HAP-1 (cell line): Measurements from ENCODE around the gene PGM2L1.
"Not testable (repeated sequence)": the region's sequence is repeated elsewhere in the genome, so short reads cannot be mapped to it uniquely, and the experiment has no call there.

Source experiments
- DNase-seq, 2 experiments: peaks; one replicate each; pipeline ENCODE4 v3.0.0-alpha.2; 2016 to 2020; ENCODE audit warnings: low spot score in 2 of 2
- H3K27me3 ChIP-seq: fragments of 250-450 bp; sonication (Bioruptor Pico); 2 replicates; pipeline ENCODE4 v1.5.1; 2020; ENCODE audit warnings: low read depth, mild to moderate bottlenecking, moderate library complexity
- H3K36me3 ChIP-seq: fragments of 250-450 bp; sonication (Bioruptor Pico); replicated peaks from 2 replicates; pipeline ENCODE4 v1.5.1; 2020; ENCODE audit warnings: mild to moderate bottlenecking
- H3K4me1 ChIP-seq: fragments of 250-450 bp; sonication (Bioruptor Pico); 2 replicates; pipeline ENCODE4 v1.5.1; 2020; ENCODE audit warnings: mild to moderate bottlenecking
- H3K4me3 ChIP-seq: fragments of 250-450 bp; sonication (Bioruptor Pico); 2 replicates; pipeline ENCODE4 v1.5.1; 2020; ENCODE audit warnings: mild to moderate bottlenecking, moderate library complexity
- H3K9me3 ChIP-seq: fragments of 250-450 bp; sonication (Bioruptor Pico); 2 replicates; pipeline ENCODE4 v1.5.1; 2020; ENCODE audit warnings: mild to moderate bottlenecking, moderate library complexity
- in situ Hi-C: fragments of 300-500 bp; cut with MboI; formaldehyde crosslinking; loops from 3 replicates; pipeline ENCODE4 v1.14.3; 2020; ENCODE audit warnings: low sequenced_read_pairs, inconsistent platforms, mixed read lengths

Gene PGM2L1

DNA sequence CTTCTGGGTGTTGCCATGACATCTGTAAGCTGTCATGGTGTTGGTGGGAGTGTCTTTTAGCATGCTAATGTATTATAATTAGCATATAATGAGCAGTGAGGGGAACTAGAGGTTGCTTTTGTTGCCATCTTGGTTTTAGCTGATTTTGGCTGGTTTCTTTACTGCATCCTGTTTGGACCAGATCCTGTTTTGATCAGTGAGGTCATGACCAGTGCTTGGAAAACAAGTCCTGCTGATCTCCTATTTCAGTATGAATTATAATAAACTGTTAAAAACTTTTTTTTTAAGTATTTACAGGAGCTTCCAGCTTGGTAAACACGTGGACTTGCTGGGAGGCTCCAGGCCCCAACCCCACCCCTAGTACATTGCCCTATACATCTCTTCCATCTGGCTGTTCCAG, 56.3 kb downstream of the PGM2L1 start:
- Histone ChIP-seq H3K36me3 (no peaks in the 10 kb centered on the region), H3K4me3 (no peak overlapping the region), H3K4me1 (no peaks in the 10 kb centered on the region), H3K9me3 (no peaks in the 10 kb centered on the region), H3K27me3 (no peaks in the 10 kb centered on the region)
- in situ Hi-C loops: no loop called here
- DNase-seq: no peak

DNA sequence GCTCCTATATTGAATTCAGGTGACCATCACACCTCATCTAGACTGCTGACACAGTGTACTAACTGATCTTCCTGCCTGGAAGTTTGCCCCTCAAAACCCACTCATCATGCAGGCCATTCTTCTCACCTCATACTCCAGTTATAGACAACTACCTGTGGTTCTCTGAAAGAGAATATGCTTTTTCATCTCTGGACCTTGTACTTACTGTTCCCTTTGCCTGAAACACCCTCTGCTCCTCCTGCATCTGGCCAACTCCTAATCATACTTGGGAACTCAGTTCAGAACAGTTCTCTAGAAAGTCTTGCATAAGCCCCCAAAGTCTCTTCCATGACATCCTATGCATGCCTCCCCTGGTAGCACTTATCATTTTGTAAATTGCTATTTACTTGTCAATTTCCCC, 58.6 kb downstream of the PGM2L1 start:
- H3K27me3 ChIP-seq: no peaks in the 10 kb centered on the region
- no peak overlapping the region for H3K4me3 ChIP-seq
- H3K9me3 ChIP-seq: no peaks in the 10 kb centered on the region
- no peaks in the 10 kb centered on the region for H3K36me3 ChIP-seq
- H3K4me1 ChIP-seq: no peaks in the 10 kb centered on the region
- no peak for DNase-seq
- in situ Hi-C loops: no loop called here

DNA sequence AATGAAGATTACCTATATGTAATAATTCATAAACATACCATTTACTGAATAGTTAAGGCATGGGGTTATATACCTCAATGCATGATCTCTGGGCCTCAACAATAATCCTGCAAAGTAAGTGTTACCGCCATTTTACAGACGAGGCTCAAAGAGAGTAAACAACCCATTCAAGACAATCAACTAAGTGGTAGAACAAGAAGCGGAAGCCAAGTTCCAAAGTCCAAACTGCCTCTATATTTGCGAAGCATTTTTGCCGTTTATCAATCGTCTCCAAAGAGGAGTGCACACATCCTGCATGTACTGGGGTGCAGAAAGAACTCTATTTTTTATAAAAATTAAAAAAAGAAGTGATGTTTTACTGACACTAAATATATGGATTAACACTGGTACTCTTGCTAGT, 59.3 kb downstream of the PGM2L1 start:
- Histone ChIP-seq H3K9me3 (no peaks in the 10 kb centered on the region), H3K4me3 (no peak overlapping the region), H3K4me1 (no peaks in the 10 kb centered on the region), H3K36me3 (no peaks in the 10 kb centered on the region), H3K27me3 (no peaks in the 10 kb centered on the region)
- in situ Hi-C loops: no loop called here
- DNase-seq: no peak

DNA sequence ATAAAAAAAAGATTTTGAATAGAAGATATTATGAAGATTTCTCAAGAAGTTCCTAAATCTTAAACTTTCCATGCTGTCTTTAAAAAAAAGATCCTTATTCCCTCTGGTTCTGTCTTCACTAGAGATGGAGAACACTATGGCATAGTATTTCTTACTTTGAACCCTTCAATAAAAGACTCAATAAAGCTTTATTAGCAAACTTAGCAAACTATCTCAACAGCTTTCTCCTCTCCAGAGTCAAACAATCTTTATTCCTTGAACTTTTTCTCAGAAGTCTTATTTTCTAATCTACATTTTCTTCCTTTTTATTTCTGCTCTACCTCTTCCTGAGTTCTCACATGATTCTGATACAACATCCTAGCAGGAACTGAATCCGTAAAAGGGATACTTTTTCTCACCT, 65.0 kb downstream of the PGM2L1 start:
- no peaks in the 10 kb centered on the region for H3K27me3 ChIP-seq
- no peaks in the 10 kb centered on the region for H3K36me3 ChIP-seq
- H3K9me3 ChIP-seq: no peaks in the 10 kb centered on the region
- no peak for DNase-seq
- H3K4me3 ChIP-seq: no peak overlapping the region
- no peaks in the 10 kb centered on the region for H3K4me1 ChIP-seq
- in situ Hi-C loops: no loop called here

DNA sequence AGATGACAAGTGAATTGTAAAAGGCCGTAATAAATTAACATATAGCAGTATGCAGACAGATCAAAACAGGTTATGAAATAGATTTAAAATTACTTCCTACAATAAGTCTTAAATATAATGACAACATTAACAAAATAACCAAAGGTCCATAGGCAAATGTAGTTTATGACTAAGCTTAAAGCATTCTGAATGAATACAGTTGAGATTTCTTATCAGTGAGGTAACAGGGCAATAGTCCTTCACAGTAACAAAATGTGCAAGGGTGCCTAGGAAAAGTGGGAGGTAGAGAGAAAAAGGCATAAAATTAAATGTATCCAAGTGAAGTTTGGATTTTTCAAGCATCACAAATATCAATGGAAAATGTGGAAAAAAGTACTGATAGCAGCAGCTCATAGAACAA, 65.9 kb downstream of the PGM2L1 start:
- Histone ChIP-seq H3K27me3 (no peaks in the 10 kb centered on the region), H3K9me3 (no peaks in the 10 kb centered on the region), H3K36me3 (no peaks in the 10 kb centered on the region), H3K4me1 (no peaks in the 10 kb centered on the region), H3K4me3 (no peak overlapping the region)
- no peak for DNase-seq
- in situ Hi-C loops: no loop called here

DNA sequence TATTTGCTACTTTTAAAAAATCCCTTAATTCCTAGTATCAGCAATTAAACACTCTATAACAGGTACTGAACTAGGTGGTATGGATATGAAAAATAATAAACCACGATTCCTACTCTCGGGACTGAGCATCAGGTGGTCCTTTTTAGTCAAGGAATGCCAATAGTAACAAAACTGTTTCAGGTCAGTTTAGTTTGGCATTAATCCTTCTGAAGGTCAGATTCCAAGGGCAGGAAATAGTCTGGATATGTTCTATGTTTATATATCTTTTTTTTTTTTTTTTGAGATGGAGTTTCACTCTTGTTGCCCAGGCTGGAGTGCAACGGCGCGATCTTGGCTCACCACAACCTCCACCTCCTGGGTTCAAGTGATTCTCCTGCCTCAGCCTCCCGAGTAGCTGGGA, 67.2 kb downstream of the PGM2L1 start:
- H3K4me1 ChIP-seq, DNase-seq, H3K4me3 ChIP-seq, H3K9me3 ChIP-seq, H3K36me3 ChIP-seq, H3K27me3 ChIP-seq, in situ Hi-C loops: not testable (repeated sequence)

DNA sequence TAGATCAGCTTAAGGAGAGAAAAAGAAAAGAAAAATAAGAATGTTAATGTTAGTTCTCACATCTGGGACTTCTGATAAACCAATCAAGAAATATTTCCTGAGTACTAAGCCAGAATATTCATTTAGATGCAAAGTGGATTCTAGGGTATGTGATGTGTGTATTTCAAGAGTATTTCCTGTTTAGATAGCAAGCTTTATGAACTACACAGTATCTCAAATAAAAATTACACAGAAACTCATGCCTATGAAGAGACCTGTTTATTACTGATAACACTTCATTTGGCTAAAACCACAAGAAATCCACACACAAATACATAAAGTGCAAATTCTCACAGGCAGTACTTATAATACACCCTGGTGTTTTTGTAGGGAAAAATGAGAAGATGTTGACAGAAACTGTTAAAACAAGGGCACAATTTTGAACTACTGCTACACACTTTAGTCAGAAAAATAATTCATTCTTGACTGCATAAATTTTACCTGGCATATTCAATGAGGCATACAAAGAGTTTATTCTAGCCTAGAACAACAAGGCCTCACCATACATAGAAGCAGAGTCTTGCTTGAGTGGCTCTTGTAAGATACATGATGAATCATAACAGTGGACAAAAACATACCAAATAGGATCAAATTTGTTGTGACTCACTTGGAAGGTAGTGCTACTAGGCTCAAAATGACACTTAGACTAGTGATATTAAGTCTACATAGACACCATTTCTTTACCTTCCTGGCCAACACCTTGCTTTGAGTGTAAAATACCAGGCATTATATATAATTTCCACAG, 68.0 kb downstream of the PGM2L1 start:
- Histone ChIP-seq H3K4me3 (no peak overlapping the region), H3K9me3 (no peaks in the 10 kb centered on the region), H3K4me1 (no peaks in the 10 kb centered on the region), H3K27me3 (no peaks in the 10 kb centered on the region), H3K36me3 (no peaks in the 10 kb centered on the region)
- in situ Hi-C loops: no loop called here
- DNase-seq: no peak

DNA sequence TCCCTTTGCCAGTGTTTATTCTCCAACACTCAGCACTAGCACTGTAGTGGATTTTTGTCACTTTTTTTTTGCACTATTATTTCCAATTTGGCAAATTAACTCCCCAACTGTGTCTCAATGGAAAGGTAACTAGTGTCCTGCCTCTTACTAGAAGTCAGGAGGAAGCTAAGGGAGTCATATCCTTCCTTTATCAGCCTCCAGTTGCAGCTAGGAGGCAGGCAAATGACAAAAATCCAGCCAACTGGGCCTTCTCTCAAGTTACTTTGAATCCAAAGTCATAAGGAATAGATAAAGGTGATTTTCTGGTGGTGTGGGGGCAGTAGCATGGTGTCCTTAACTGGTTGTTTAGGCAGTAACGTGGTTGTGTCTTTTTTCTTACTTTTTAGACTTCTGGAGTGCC, 71.2 kb downstream of the PGM2L1 start:
- DNase-seq: no peak
- in situ Hi-C loops: no loop called here
- Histone ChIP-seq H3K4me1 (no peaks in the 10 kb centered on the region), H3K9me3 (no peaks in the 10 kb centered on the region), H3K4me3 (no peak overlapping the region), H3K36me3 (no peaks in the 10 kb centered on the region), H3K27me3 (no peaks in the 10 kb centered on the region)

DNA sequence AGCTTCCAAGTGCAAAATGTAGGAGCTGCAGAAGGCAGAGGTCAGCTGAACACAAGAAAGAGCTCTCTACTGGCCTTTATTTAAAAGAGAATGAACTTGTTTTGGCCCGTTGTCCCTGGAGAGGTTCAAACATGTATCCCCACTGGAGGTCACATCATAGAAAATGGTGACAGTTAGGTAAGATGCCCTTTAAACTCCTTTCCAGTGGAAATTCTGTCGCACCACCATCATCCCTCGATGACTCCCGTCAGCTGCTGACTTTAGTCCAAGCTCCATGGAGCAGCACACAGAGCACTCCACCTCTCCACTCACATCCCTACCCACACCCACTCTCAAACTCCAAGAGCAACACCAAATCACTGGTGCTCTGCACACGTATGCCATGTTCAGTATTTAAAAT, 71.6 kb downstream of the PGM2L1 start:
- H3K4me3 ChIP-seq: no peak overlapping the region
- H3K9me3 ChIP-seq: no peaks in the 10 kb centered on the region; the same call in 1 of the 2 replicates
- no peaks in the 10 kb centered on the region for H3K4me1 ChIP-seq
- no peak for DNase-seq
- H3K36me3 ChIP-seq: no peaks in the 10 kb centered on the region
- in situ Hi-C loops: no loop called here
- no peaks in the 10 kb centered on the region for H3K27me3 ChIP-seq

DNA sequence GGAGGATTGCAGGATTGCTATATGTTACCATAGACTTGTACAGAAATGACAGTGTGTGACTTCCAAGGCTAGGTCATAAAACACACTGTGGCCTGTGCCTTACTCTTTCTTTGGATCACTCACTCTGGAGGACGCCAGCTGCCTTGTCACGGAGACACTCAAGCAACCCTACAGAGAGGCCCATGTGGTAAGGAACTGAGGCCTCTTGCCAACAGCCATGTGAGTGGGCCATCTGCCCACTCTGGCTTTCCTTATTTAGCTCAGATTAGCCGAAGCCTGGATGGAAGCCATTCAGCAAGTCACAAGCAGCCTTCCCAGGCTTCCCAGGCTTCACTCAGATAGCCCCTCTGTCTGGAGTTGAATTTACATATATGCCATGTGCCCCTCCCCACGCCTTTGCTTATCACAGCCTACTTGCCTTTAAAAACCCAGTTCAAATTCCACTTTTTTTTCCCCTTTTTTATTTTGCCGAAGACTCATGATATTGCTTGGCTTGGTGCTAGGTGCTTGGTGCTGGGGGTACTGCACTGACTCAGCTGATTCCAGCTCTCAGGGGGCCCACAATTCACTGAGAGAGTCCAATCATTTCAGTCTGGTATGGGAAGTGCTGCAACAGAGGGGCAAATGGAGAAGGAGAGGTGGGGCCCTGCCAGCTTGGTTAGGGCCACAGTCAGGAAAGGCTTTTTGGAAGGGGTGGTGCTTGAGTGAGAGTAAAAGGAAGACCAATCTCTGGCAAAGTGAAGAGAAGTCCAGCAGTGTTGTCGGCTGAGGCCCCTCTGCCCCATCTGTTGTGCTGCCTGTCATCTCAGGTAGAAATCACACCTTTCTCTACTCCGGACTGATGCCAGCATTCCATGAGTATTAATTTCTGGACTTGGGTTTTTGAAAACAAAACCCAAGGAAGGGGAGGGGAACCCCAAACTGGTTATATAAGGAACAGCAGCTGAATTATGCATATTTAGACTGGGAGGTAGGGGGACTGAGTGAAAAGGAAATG, 72.3 kb downstream of the PGM2L1 start:
- Histone ChIP-seq H3K9me3 (no peaks in the 10 kb centered on the region; the same call in 1 of the 2 replicates), H3K4me1 (no peaks in the 10 kb centered on the region), H3K4me3 (no peak overlapping the region), H3K36me3 (no peaks in the 10 kb centered on the region), H3K27me3 (no peaks in the 10 kb centered on the region)
- in situ Hi-C loops: no loop called here
- DNase-seq: no peak

DNA sequence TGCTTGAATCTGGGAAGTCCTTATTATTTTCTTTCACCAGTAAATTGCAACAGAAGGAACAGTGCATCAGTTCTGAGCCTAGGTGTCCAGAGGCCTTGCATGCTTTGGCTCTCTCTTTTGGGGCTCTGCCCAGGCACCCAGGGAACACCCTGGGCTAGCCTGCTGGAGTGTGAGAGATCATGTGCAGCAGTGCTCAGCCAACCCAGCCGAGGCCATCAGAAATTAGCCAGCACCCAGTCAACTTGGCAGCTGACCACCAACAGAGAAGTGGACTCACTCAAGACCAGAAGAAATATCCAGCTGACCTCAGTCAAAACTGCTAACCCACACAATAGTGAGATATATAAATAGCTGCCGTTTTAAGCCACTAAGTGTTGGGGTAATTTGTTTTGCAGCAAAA, 75.6 kb downstream of the PGM2L1 start:
- H3K36me3 ChIP-seq: no peaks in the 10 kb centered on the region
- no peak overlapping the region for H3K4me3 ChIP-seq
- in situ Hi-C loops: no loop called here
- H3K27me3 ChIP-seq: no peaks in the 10 kb centered on the region
- peaks cover 6% of the 10 kb centered on the region for H3K4me1 ChIP-seq
- DNase-seq: no peak
- peaks cover under 1% of the 10 kb centered on the region for H3K9me3 ChIP-seq

DNA sequence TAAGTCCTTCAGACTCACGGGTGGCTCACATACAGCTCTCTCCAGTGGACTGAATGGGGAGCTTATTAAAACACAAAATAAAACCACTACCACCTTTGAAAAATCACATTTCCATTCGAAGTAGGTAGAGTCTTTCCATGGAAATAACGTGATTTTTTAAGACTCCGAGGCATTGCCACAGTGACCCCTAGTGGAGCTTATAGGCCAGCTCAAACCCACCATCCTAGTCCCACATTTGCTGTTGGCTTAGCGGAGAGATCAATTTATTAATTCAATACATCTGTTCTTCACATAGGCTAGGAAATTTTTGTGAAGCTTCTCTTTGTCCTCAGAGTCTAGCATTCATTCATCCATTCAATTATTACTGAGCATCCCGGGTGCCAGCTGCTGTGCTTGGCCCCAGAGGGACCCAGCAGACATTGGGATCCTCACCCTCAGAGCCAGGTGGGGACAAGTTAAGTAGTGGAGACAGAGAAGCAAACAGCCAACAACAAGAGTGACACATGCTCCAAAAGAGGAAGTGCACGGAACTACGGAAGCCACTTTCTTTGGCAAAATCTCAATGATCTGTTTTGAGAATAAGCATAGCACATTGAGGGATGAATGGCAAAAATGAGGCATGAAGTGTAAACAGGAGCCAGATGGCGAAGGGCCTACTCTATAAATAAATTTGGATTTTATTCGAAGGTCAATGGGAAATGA, 76.6 kb downstream of the PGM2L1 start:
- no peaks in the 10 kb centered on the region for H3K36me3 ChIP-seq
- in situ Hi-C loops: no loop called here
- peaks cover 6% of the 10 kb centered on the region for H3K4me1 ChIP-seq
- H3K4me3 ChIP-seq: no peak overlapping the region
- no peaks in the 10 kb centered on the region for H3K27me3 ChIP-seq
- DNase-seq: peak in 1 of 2 experiments; percentile 20
- peaks cover 3% of the 10 kb centered on the region for H3K9me3 ChIP-seq

DNA sequence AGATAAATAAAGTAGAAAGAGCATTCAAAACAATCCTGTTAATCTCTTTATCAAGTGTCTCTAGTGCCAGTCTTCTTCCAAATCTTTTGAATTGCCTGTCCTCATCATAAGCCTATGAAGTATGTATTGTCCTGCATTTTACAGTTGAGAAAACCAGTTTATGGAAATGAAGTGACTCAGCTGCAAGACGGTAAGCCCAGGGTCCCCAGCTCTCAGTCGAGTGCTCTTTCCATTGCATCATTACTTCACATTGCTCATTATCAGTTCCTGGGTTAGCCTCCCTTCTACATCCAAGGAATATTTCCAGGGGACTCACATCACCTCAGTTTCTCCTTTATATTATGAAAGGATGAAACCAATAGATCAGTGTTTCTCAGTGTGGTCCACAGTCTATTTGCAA, 77.7 kb downstream of the PGM2L1 start:
- H3K27me3 ChIP-seq: no peaks in the 10 kb centered on the region
- H3K4me1 ChIP-seq: peaks cover 6% of the 10 kb centered on the region
- no peak for DNase-seq
- H3K9me3 ChIP-seq: peaks cover 7% of the 10 kb centered on the region
- no peaks in the 10 kb centered on the region for H3K36me3 ChIP-seq
- in situ Hi-C loops: no loop called here
- H3K4me3 ChIP-seq: no peak overlapping the region
